Trophoblast cell (in vitro differentiated cells and primary cell): ENCODE data around the gene NLK. TPM values are rescaled to one million over a fixed set of nuclear protein-coding genes. Genes with fewer than 3 reads are reported as not detected.

ENCODE experiments used
- DNase-seq, 2 donors: peaks; one replicate each; pipeline ENCODE4 v3.0.0-alpha.2; 2016
- H2AFZ ChIP-seq: 2 replicates; pipeline ENCODE4 v1.6.1; 2013; ENCODE audit warnings: low read length, moderate library complexity, mild to moderate bottlenecking; ENCODE audit not compliant: insufficient read depth, poor library complexity
- H2AK5ac ChIP-seq: 2 replicates; pipeline ENCODE4 v1.6.1; 2013; ENCODE audit warnings: mild to moderate bottlenecking, low read length
- H2BK120ac ChIP-seq: 2 replicates; pipeline ENCODE4 v1.6.1; 2013; ENCODE audit warnings: low read length, mild to moderate bottlenecking, moderate library complexity; ENCODE audit not compliant: insufficient read depth, poor library complexity
- H2BK12ac ChIP-seq: 2 replicates; pipeline ENCODE4 v1.6.1; 2013; ENCODE audit warnings: mild to moderate bottlenecking, low read length, moderate library complexity
- H2BK5ac ChIP-seq: 2 replicates; pipeline ENCODE4 v1.6.1; 2013; ENCODE audit warnings: low read length, low read depth, moderate library complexity, mild to moderate bottlenecking; ENCODE audit not compliant: poor library complexity
- H3K14ac ChIP-seq: 2 replicates; pipeline ENCODE4 v1.6.1; 2013; ENCODE audit warnings: mild to moderate bottlenecking, low read length
- H3K18ac ChIP-seq: 2 replicates; pipeline ENCODE4 v1.6.1; 2013; ENCODE audit warnings: mild to moderate bottlenecking, low read length
- H3K23ac ChIP-seq: 2 replicates; pipeline ENCODE4 v1.6.1; 2013; ENCODE audit warnings: low read length
- H3K27ac ChIP-seq: 2 replicates; pipeline ENCODE4 v1.5.1; 2013; ENCODE audit warnings: low read depth, mild to moderate bottlenecking, inconsistent platforms, low read length, moderate library complexity
- H3K27me3 ChIP-seq: 2 replicates; pipeline ENCODE4 v1.6.1; 2013; ENCODE audit warnings: inconsistent platforms, mild to moderate bottlenecking, low read length, moderate library complexity; ENCODE audit not compliant: insufficient read depth
- H3K36me3 ChIP-seq, 2 experiments: 1 replicate in 1 of 2; 2 replicates in 1 of 2; pipeline ENCODE4 v1.6.1; 2013; ENCODE audit warnings: low read length in 2 of 2, mild to moderate bottlenecking in 2 of 2, moderate library complexity in 1 of 2; ENCODE audit not compliant: insufficient read depth in 2 of 2, control insufficient read depth in 1 of 2
- H3K4ac ChIP-seq: 2 replicates; pipeline ENCODE4 v1.6.1; 2013; ENCODE audit warnings: low read depth, mild to moderate bottlenecking, low read length, moderate library complexity
- H3K4me1 ChIP-seq, 2 experiments: 1 replicate in 1 of 2; 2 replicates in 1 of 2; pipeline ENCODE4 v1.6.1; 2013; ENCODE audit warnings: low read length in 2 of 2, mild to moderate bottlenecking in 2 of 2, moderate library complexity in 1 of 2; ENCODE audit not compliant: insufficient read depth in 2 of 2, control insufficient read depth in 1 of 2
- H3K4me2 ChIP-seq: 2 replicates; pipeline ENCODE4 v1.6.1; 2013; ENCODE audit warnings: inconsistent platforms, mild to moderate bottlenecking, low read length, moderate library complexity
- H3K4me3 ChIP-seq: 2 replicates; pipeline ENCODE4 v1.5.1; 2013; ENCODE audit warnings: mild to moderate bottlenecking, low read depth, low read length, inconsistent platforms
- H3K79me1 ChIP-seq: one replicate; pipeline ENCODE4 v1.6.1; 2013; ENCODE audit warnings: low read length
- H3K79me2 ChIP-seq: 2 replicates; pipeline ENCODE4 v1.6.1; 2013; ENCODE audit warnings: low read length, mild to moderate bottlenecking; ENCODE audit not compliant: control insufficient read depth, insufficient read depth, poor library complexity
- H3K9ac ChIP-seq: 2 replicates; pipeline ENCODE4 v1.6.1; 2013; ENCODE audit warnings: mild to moderate bottlenecking, low read length
- H3K9me3 ChIP-seq: 2 replicates; pipeline ENCODE4 v1.6.1; 2013; ENCODE audit warnings: low read depth, mild to moderate bottlenecking, control low read depth, inconsistent platforms, low read length; ENCODE audit not compliant: insufficient read depth
- H4K12ac ChIP-seq: 2 replicates; pipeline ENCODE4 v1.6.1; 2013; ENCODE audit warnings: low read depth, mild to moderate bottlenecking, low read length, moderate library complexity
- H4K8ac ChIP-seq: 2 replicates; pipeline ENCODE4 v1.6.1; 2013; ENCODE audit warnings: low read depth, mild to moderate bottlenecking, low read length, moderate library complexity
- H4K91ac ChIP-seq: one replicate; pipeline ENCODE4 v1.6.1; 2013; ENCODE audit warnings: low read depth, mild to moderate bottlenecking, low read length, moderate library complexity
- WGBS: extraction: QIAGEN DNeasy Blood & Tissue Kit; methylation state at CpG from one replicate; pipeline ENCODE4 v1.1.7; 2013; ENCODE audit warnings: missing lambda C conversion rate; ENCODE audit not compliant: insufficient read length, insufficient coverage; ENCODE audit errors: extremely low coverage; 5-methylcytosine and 5-hydroxymethylcytosine counted together
- polyA plus RNA-seq: library from polyadenylated mRNA; stranded (reverse); fragments of 200-250 nt; gene quantifications from 2 replicates; pipeline ENCODE4 v1.2.3, GENCODE V29; 2013

The NLK gene
- 29.9 and 31.7 TPM in 2 replicates for polyA plus RNA-seq

GRCh38 chr17:28042657-28042720, at the start of gene NLK:
NLK (plus strand) TSS chr17:28042677; CDS start chr17:28042874, 197 bp downstream.
- DNase-seq: no peak
- 100% methylated on average over 1 of the region's 1 CpG for WGBS
- Histone ChIP-seq H3K79me2 (peaks cover 9% of the 10 kb centered on the region), H4K12ac (peak within 1 kb of the TSS; percentile 68), H2BK120ac (peak within 1 kb of the TSS; percentile 75), H4K8ac (peak within 1 kb of the TSS; percentile 77), H3K9me3 (no peaks in the 10 kb centered on the region), H2AK5ac (peak within 1 kb of the TSS; percentile 30), H3K14ac (peak within 1 kb of the TSS; percentile 90), H3K79me1 (peaks cover 3% of the 10 kb centered on the region), H3K36me3 (peaks cover 2 to 3% of the 10 kb centered on the region in 2 experiments), H3K27ac (peak within 1 kb of the TSS; percentile 71), H2AFZ (peak within 1 kb of the TSS; percentile 81), H4K91ac (peak within 1 kb of the TSS; percentile 82), H3K23ac (no peak within 1 kb of the TSS), H3K27me3 (no peaks in the 10 kb centered on the region), H3K18ac (peak within 1 kb of the TSS; percentile 87), H3K4ac (peak within 1 kb of the TSS; percentile 94), H3K4me3 (peak within 1 kb of the TSS; percentile 90), H3K9ac (peak within 1 kb of the TSS; percentile 98), H2BK12ac (no peak within 1 kb of the TSS), H3K4me1 (peaks cover 9 to 12% of the 10 kb centered on the region in 2 experiments), H2BK5ac (peak within 1 kb of the TSS; percentile 84), H3K4me2 (peak within 1 kb of the TSS; percentile 70)

- Histone ChIP-seq H3K79me2 (no peaks in the 10 kb centered on the region), H3K23ac (no peak overlapping the region), H3K9me3 (no peaks in the 10 kb centered on the region), H3K27me3 (no peaks in the 10 kb centered on the region), H2BK5ac (no peak overlapping the region), H2AFZ (no peak overlapping the region), H3K36me3 (no peaks in the 10 kb centered on the region), H3K4ac (no peak overlapping the region), H4K91ac (no peak overlapping the region), H3K14ac (no peak overlapping the region), H3K27ac (no peak overlapping the region), H3K9ac (no peak overlapping the region), H3K79me1 (no peaks in the 10 kb centered on the region), H4K8ac (no peak overlapping the region), H2AK5ac (no peak overlapping the region), H2BK120ac (no peak overlapping the region), H3K4me1 (peaks cover 4 to 5% of the 10 kb centered on the region in 2 experiments), H3K4me3 (no peak overlapping the region), H4K12ac (no peak overlapping the region), H3K18ac (no peak overlapping the region), H3K4me2 (no peak overlapping the region), H2BK12ac (no peak overlapping the region)
- no peak for DNase-seq
- no CpG with 5 or more reads among the region's 3 CpGs for WGBS
Observed at GRCh38 chr17:27993161-27993695, 49.2 kb upstream of the NLK start.

- no peak overlapping the region for H4K8ac ChIP-seq
- H3K4ac ChIP-seq: no peak overlapping the region
- no peak overlapping the region for H3K9ac ChIP-seq
- H4K91ac ChIP-seq: no peak overlapping the region
- H3K4me1 ChIP-seq: peaks cover 4 to 5% of the 10 kb centered on the region in 2 experiments
- H3K18ac ChIP-seq: no peak overlapping the region
- no peak for DNase-seq
- no peaks in the 10 kb centered on the region for H3K79me2 ChIP-seq
- no peak overlapping the region for H4K12ac ChIP-seq
- no peaks in the 10 kb centered on the region for H3K27me3 ChIP-seq
- no CpG with 5 or more reads among the region's 7 CpGs for WGBS
- no peak overlapping the region for H3K27ac ChIP-seq
- no peak overlapping the region for H2BK12ac ChIP-seq
- no peak overlapping the region for H3K4me2 ChIP-seq
- H3K23ac ChIP-seq: no peak overlapping the region
- H2BK5ac ChIP-seq: no peak overlapping the region
- H2AFZ ChIP-seq: no peak overlapping the region
- no peaks in the 10 kb centered on the region for H3K36me3 ChIP-seq
- no peak overlapping the region for H3K14ac ChIP-seq
- no peak overlapping the region for H2AK5ac ChIP-seq
- H3K4me3 ChIP-seq: no peak overlapping the region
- H2BK120ac ChIP-seq: no peak overlapping the region
- H3K79me1 ChIP-seq: no peaks in the 10 kb centered on the region
- H3K9me3 ChIP-seq: no peaks in the 10 kb centered on the region
Observed at GRCh38 chr17:27993723-27994310, 48.7 kb upstream of the NLK start.

GRCh38 chr17:27994586-27994985, 47.9 kb upstream of the NLK start:
- Histone ChIP-seq H4K8ac (no peak overlapping the region), H3K4me1 (peaks cover 2 to 5% of the 10 kb centered on the region in 2 experiments), H3K18ac (no peak overlapping the region), H2BK120ac (no peak overlapping the region), H3K4ac (no peak overlapping the region), H3K23ac (no peak overlapping the region), H3K79me2 (no peaks in the 10 kb centered on the region), H3K4me3 (no peak overlapping the region), H2AFZ (no peak overlapping the region), H3K79me1 (no peaks in the 10 kb centered on the region), H2BK5ac (no peak overlapping the region), H3K27me3 (no peaks in the 10 kb centered on the region), H2BK12ac (no peak overlapping the region), H3K14ac (no peak overlapping the region), H3K36me3 (no peaks in the 10 kb centered on the region), H3K27ac (no peak overlapping the region), H3K9me3 (no peaks in the 10 kb centered on the region), H3K4me2 (no peak overlapping the region), H3K9ac (no peak overlapping the region), H4K91ac (no peak overlapping the region), H2AK5ac (no peak overlapping the region), H4K12ac (no peak overlapping the region)
- no CpG with 5 or more reads among the region's 1 CpG for WGBS
- no peak for DNase-seq
